Progenitor cell of endocrine pancreas (in vitro differentiated cells): ENCODE data around the gene CDK11B. TPM values are rescaled to one million over a fixed set of nuclear protein-coding genes. Genes with fewer than 3 reads are reported as not detected.

ENCODE experiments used
- DNase-seq: peaks from one replicate; pipeline ENCODE4 v3.0.0; 2021; ENCODE audit warnings: low spot score; ENCODE audit not compliant: unreplicated experiment
- H3K27ac Mint-ChIP-seq: 2 replicates; pipeline ENCODE4 v1.8.0; 2021; ENCODE audit warnings: mild to moderate bottlenecking, moderate library complexity, mixed read lengths
- H3K27me3 Mint-ChIP-seq: 2 replicates; pipeline ENCODE4 v1.8.0; 2021; ENCODE audit warnings: mixed read lengths
- H3K36me3 Mint-ChIP-seq: 2 replicates; pipeline ENCODE4 v1.8.0; 2022; ENCODE audit warnings: mixed read lengths; ENCODE audit not compliant: insufficient read depth
- H3K4me1 Mint-ChIP-seq: 2 replicates; pipeline ENCODE4 v1.8.0; 2021; ENCODE audit warnings: low read depth, mixed read lengths
- H3K4me3 Mint-ChIP-seq: 2 replicates; pipeline ENCODE4 v1.8.0; 2021; ENCODE audit warnings: low read depth, mild to moderate bottlenecking, moderate library complexity, mixed read lengths
- H3K9me3 Mint-ChIP-seq: 2 replicates; pipeline ENCODE4 v1.8.0; 2021; ENCODE audit warnings: low read depth, mixed read lengths
- CTCF ChIP-seq: fragments of 200-600 bp; sonication (generic); IDR thresholded peaks from one replicate; pipeline ENCODE4 v1.5.0; 2021; ENCODE audit warnings: antibody characterized with exemption, mild to moderate bottlenecking; ENCODE audit not compliant: unreplicated experiment
- total RNA-seq: library from RNA; stranded (reverse); gene quantifications from 2 replicates; pipeline ENCODE4 v1.2.1, GENCODE V29; 2021

Gene CDK11B
- total RNA-seq, 1 donor from 2014 or later = 28.7 TPM

GRCh38 chr1:1621173-1622009, 37.4 kb downstream of the CDK11B start:
- no peak for TF ChIP-seq CTCF
- H3K4me3 Mint-ChIP-seq = no peak overlapping the region
- peaks cover 2% of the 10 kb centered on the region for H3K36me3 Mint-ChIP-seq
- no peaks in the 10 kb centered on the region for H3K9me3 Mint-ChIP-seq
- DNase-seq = no peak
- H3K4me1 Mint-ChIP-seq = peaks cover 4% of the 10 kb centered on the region
- H3K27me3 Mint-ChIP-seq = no peaks in the 10 kb centered on the region
- no peak overlapping the region for H3K27ac Mint-ChIP-seq

GRCh38 chr1:1620433-1621139, 38.2 kb downstream of the CDK11B start:
- no peak for TF ChIP-seq CTCF
- no peak for DNase-seq
- peaks cover 4% of the 10 kb centered on the region for H3K4me1 Mint-ChIP-seq
- peaks cover 2% of the 10 kb centered on the region for H3K36me3 Mint-ChIP-seq
- H3K27me3 Mint-ChIP-seq = no peaks in the 10 kb centered on the region
- H3K4me3 Mint-ChIP-seq = no peak overlapping the region
- no peak overlapping the region for H3K27ac Mint-ChIP-seq
- H3K9me3 Mint-ChIP-seq = no peaks in the 10 kb centered on the region

- no peak overlapping the region for H3K27ac Mint-ChIP-seq
- DNase-seq = no peak
- peaks cover 5% of the 10 kb centered on the region for H3K4me1 Mint-ChIP-seq
- H3K36me3 Mint-ChIP-seq = peaks cover 2% of the 10 kb centered on the region
- no peaks in the 10 kb centered on the region for H3K9me3 Mint-ChIP-seq
- TF ChIP-seq CTCF = peak; percentile 24
- no peak overlapping the region for H3K4me3 Mint-ChIP-seq
- H3K27me3 Mint-ChIP-seq = no peaks in the 10 kb centered on the region
Measured at GRCh38 chr1:1619917-1620361, 38.9 kb downstream of the CDK11B start.

- Mint-ChIP-seq H3K36me3 (peaks cover 3% of the 10 kb centered on the region), H3K4me1 (peaks cover 19% of the 10 kb centered on the region), H3K27ac (no peak overlapping the region), H3K4me3 (no peak overlapping the region), H3K9me3 (no peaks in the 10 kb centered on the region), H3K27me3 (no peaks in the 10 kb centered on the region)
- no peak for DNase-seq
- no peak for TF ChIP-seq CTCF
Measured at GRCh38 chr1:1618396-1619068, 40.3 kb downstream of the CDK11B start.

GRCh38 chr1:1617925-1618324, 40.9 kb downstream of the CDK11B start:
- Mint-ChIP-seq H3K27me3 (no peaks in the 10 kb centered on the region), H3K4me3 (no peak overlapping the region), H3K4me1 (peaks cover 21% of the 10 kb centered on the region), H3K36me3 (peaks cover 3% of the 10 kb centered on the region), H3K27ac (no peak overlapping the region), H3K9me3 (no peaks in the 10 kb centered on the region)
- DNase-seq = no peak
- no peak for TF ChIP-seq CTCF
